Endothelial cell of umbilical vein (primary cell): Measurements from ENCODE around the gene NGRN. TPM values are rescaled to one million over a fixed set of nuclear protein-coding genes. Genes with fewer than 3 reads are reported as not detected.

Source experiments
- BruUV-seq: library from RNA; stranded (reverse); fragments of 400-500 nt; replicated peaks from 2 replicates; lab custom pipeline; 2021; lab: Mats Ljungman, UMichigan
- CTCF ChIA-PET: fragments of 300-600, 350-600 bp; sonication (Branson Sonifier 250); formaldehyde crosslinking; loops from one replicate; lab custom pipeline; 2021; ENCODE audit warnings: antibody characterized with exemption, inconsistent platforms; lab: Charles Lee
- POLR2A ChIA-PET: fragments of 300-600, 350-600 bp; sonication (Branson Sonifier 250); formaldehyde crosslinking; loops from one replicate; lab custom pipeline; 2021; ENCODE audit warnings: antibody characterized with exemption, inconsistent platforms; lab: Charles Lee
- DNase-seq: peaks from one replicate; pipeline ENCODE4 v3.0.0-alpha.2; 2011; ENCODE audit warnings: low read depth, low spot score
- FAIRE-seq: peaks from 2 replicates; lab custom pipeline; 2011; peaks lifted over from hg19 to GRCh38; lab: Jason Lieb, UNC
- H2AFZ ChIP-seq: 2 replicates; pipeline ENCODE4 v1.6.0; 2012; ENCODE audit warnings: low read depth, low read length, control low read depth, inconsistent platforms
- H3K27ac ChIP-seq: 2 replicates; pipeline ENCODE4 v1.5.1; 2011; ENCODE audit warnings: low read depth, mild to moderate bottlenecking, control low read depth, low read length, moderate library complexity; ENCODE audit not compliant: insufficient read depth
- H3K27me3 ChIP-seq, 2 experiments: 2 replicates each; pipeline versions ENCODE4 v1.6.0 to v1.6.1; 2011; ENCODE audit warnings: low read length in 2 of 2, mixed read lengths in 1 of 2; ENCODE audit not compliant: control insufficient read depth in 2 of 2, insufficient read depth in 2 of 2
- H3K36me3 ChIP-seq, 2 experiments: 2 replicates in 1 of 2; 3 replicates in 1 of 2; pipeline ENCODE4 v1.5.1; 2011; ENCODE audit warnings: low read length in 2 of 2, mild to moderate bottlenecking in 1 of 2, moderate library complexity in 1 of 2; ENCODE audit not compliant: control insufficient read depth in 2 of 2, insufficient read depth in 2 of 2; ENCODE audit errors: extremely low read depth in 1 of 2
- H3K4me1 ChIP-seq: 3 replicates; pipeline ENCODE4 v1.5.1; 2011; ENCODE audit warnings: mild to moderate bottlenecking, low read length; ENCODE audit not compliant: control insufficient read depth, insufficient read depth; ENCODE audit errors: extremely low read depth
- H3K4me2 ChIP-seq: 2 replicates; pipeline ENCODE4 v1.6.1; 2011; ENCODE audit warnings: low read length, control low read depth, mixed read lengths; ENCODE audit not compliant: insufficient read depth
- H3K4me3 ChIP-seq, 3 experiments: fragments of 200-600 bp in 1 of 3; sonication (generic), shearing (Covaris generic) in 1 of 3; replicated peaks in 1 of 3; 2 replicates each; pipeline ENCODE4 v1.5.1; 2011 to 2016; ENCODE audit warnings: control low read depth in 3 of 3, low read length in 3 of 3, mild to moderate bottlenecking in 2 of 3, inconsistent platforms in 1 of 3, low read depth in 1 of 3, moderate library complexity in 1 of 3; ENCODE audit not compliant: insufficient read depth in 1 of 3
- H3K79me2 ChIP-seq: 2 replicates; pipeline ENCODE4 v1.6.0; 2012; ENCODE audit warnings: low read length, inconsistent platforms; ENCODE audit not compliant: control insufficient read depth, insufficient read depth
- H3K9ac ChIP-seq: replicated peaks from 2 replicates; pipeline ENCODE3; 2011; ENCODE audit warnings: low read length, control low read depth; ENCODE audit not compliant: insufficient read depth; ENCODE audit errors: extremely low read depth
- H3K9me1 ChIP-seq: replicated peaks from 3 replicates; pipeline ENCODE4 v1.6.0; 2011; ENCODE audit warnings: mild to moderate bottlenecking, low read length; ENCODE audit not compliant: control insufficient read depth, insufficient read depth; ENCODE audit errors: extremely low read depth
- H3K9me3 ChIP-seq: replicated peaks from 2 replicates; pipeline ENCODE4 v1.5.1; 2012; ENCODE audit warnings: low read length, inconsistent platforms; ENCODE audit not compliant: control insufficient read depth, insufficient read depth
- H4K20me1 ChIP-seq: replicated peaks from 2 replicates; pipeline ENCODE3; 2011; ENCODE audit warnings: mild to moderate bottlenecking, low read length; ENCODE audit not compliant: control insufficient read depth, insufficient read depth; ENCODE audit errors: extremely low read depth
- EZH2 ChIP-seq: IDR thresholded peaks from 2 replicates; pipeline ENCODE4 v1.6.1; 2012; ENCODE audit warnings: borderline replicate concordance, low read depth, mild to moderate bottlenecking, moderate library complexity, low read length, inconsistent platforms; ENCODE audit not compliant: severe bottlenecking
- FOS ChIP-seq: IDR thresholded peaks from 2 replicates; pipeline ENCODE4 v1.6.1; 2011; ENCODE audit warnings: mild to moderate bottlenecking, low read length, moderate library complexity, borderline replicate concordance; ENCODE audit not compliant: insufficient read depth
- GATA2 ChIP-seq: IDR thresholded peaks from 2 replicates; pipeline ENCODE4 v1.7.0; 2011; ENCODE audit warnings: low read depth, mild to moderate bottlenecking, moderate library complexity, mixed read lengths, low read length; ENCODE audit not compliant: insufficient read length, insufficient read depth
- JUN ChIP-seq: IDR thresholded peaks from 2 replicates; pipeline ENCODE4 v1.6.1; 2011; ENCODE audit warnings: borderline replicate concordance, low read depth; ENCODE audit not compliant: insufficient read length, insufficient read depth
- MYC ChIP-seq: IDR thresholded peaks from one replicate; pipeline ENCODE4 v1.6.1; 2011; ENCODE audit warnings: mild to moderate bottlenecking, low read depth, low read length
- POLR2A ChIP-seq: IDR thresholded peaks from 2 replicates; pipeline ENCODE4 v1.6.1; 2012; ENCODE audit warnings: low read depth, mild to moderate bottlenecking, control low read depth, low read length
- POLR2AphosphoS5 ChIP-seq: IDR thresholded peaks from 2 replicates; pipeline ENCODE4 v1.6.1; 2012; ENCODE audit warnings: low read depth, mild to moderate bottlenecking, control low read depth, low read length, moderate library complexity; ENCODE audit not compliant: insufficient read depth
- dilution Hi-C: fragments of 300-500 bp; cut with MboI; formaldehyde crosslinking; loops from one replicate; pipeline ENCODE4 v1.15.0; 2019; ENCODE audit warnings: low sequenced_read_pairs; ENCODE audit not compliant: extremely low pct_ligation_motif_present
- intact Hi-C: fragments of 100-400 bp; cut with micrococcal nuclease; formaldehyde crosslinking; loops from one replicate; pipeline ENCODE4 v1.10.0; 2022
- polyA plus RNA-seq, 4 experiments: library from polyadenylated mRNA; depleted of rRNA in 3 of 4; stranded (reverse) in 3 of 4; unstranded in 1 of 4; fragments of >200 nt; gene quantifications; 2 replicates each; pipeline versions ENCODE4 v1.2.1 to v1.2.3, GENCODE V29; 2011 to 2012; ENCODE audit warnings: missing spikeins in 1 of 4
- total RNA-seq: library from RNA; stranded (reverse); gene quantifications from 2 replicates; pipeline ENCODE4 v1.2.3, GENCODE V29; 2021
- TF ChIP-seq, protein P1 (sequence below): IDR thresholded peaks from 2 replicates; pipeline ENCODE4 v1.6.1; 2011; ENCODE audit not compliant: insufficient read depth, insufficient read length
- TF ChIP-seq, protein P2 (sequence below), 2 donors: IDR thresholded peaks; 1 replicate in 1 of 2; 2 replicates in 1 of 2; pipeline ENCODE4 v1.5.1; 2011; ENCODE audit warnings: low read length in 2 of 2, mild to moderate bottlenecking in 2 of 2, moderate library complexity in 2 of 2, control low read depth in 1 of 2, inconsistent platforms in 1 of 2, low read depth in 1 of 2; ENCODE audit not compliant: insufficient read depth in 1 of 2; ENCODE audit errors: extremely low read depth in 1 of 2

NGRN gene
- total and polyA plus RNA-seq, 2 donors (not counting 3 experiments of a cell fraction or from before 2014, with no cell fraction given) = 28.9 to 56.5 TPM

DNA sequence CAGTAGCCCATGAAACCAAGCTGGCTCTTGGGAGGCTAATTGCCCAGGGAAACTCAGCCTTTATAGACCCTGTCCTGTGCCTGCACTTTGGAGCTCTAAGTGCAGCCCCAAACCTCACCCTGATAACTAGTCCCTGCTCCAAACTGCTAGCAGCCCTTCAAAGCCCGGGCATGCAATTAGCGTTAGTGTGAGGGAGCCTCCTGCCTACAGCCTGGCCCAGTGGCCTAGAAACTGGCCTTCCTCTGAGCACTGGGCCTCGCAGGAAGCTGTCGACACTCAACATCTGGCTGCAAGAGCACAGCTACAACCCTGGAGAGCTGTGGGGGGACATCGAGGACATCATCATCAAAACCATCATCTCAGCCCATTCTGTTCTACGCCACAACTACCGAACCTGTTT, 7.7 kb upstream of the NGRN start:
- dilution Hi-C loops (no loop called here), intact Hi-C loops (no loop called here)
- no peaks in the 10 kb centered on the region for H3K36me3 ChIP-seq
- no peaks in the 10 kb centered on the region for H4K20me1 ChIP-seq
- no peaks in the 10 kb centered on the region for H3K9me3 ChIP-seq
- no TSS peak for BruUV-seq
- no peak overlapping the region for H3K4me3 ChIP-seq
- no peak overlapping the region for H3K9ac ChIP-seq
- POLR2A ChIA-PET = no interaction called here
- peaks cover 36% of the 10 kb centered on the region for H3K4me1 ChIP-seq
- H3K27ac ChIP-seq = no peak overlapping the region
- no peak for TF ChIP-seq JUN
- TF ChIP-seq GATA2 = no peak
- no peak for TF ChIP-seq EZH2
- TF ChIP-seq POLR2AphosphoS5 = no peak
- TF ChIP-seq FOS = no peak
- no peak for TF ChIP-seq POLR2A
- TF ChIP-seq, protein P1, sequence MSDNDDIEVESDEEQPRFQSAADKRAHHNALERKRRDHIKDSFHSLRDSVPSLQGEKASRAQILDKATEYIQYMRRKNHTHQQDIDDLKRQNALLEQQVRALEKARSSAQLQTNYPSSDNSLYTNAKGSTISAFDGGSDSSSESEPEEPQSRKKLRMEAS = no peak
- TF ChIP-seq MYC = no peak
- TF ChIP-seq, protein P2, sequence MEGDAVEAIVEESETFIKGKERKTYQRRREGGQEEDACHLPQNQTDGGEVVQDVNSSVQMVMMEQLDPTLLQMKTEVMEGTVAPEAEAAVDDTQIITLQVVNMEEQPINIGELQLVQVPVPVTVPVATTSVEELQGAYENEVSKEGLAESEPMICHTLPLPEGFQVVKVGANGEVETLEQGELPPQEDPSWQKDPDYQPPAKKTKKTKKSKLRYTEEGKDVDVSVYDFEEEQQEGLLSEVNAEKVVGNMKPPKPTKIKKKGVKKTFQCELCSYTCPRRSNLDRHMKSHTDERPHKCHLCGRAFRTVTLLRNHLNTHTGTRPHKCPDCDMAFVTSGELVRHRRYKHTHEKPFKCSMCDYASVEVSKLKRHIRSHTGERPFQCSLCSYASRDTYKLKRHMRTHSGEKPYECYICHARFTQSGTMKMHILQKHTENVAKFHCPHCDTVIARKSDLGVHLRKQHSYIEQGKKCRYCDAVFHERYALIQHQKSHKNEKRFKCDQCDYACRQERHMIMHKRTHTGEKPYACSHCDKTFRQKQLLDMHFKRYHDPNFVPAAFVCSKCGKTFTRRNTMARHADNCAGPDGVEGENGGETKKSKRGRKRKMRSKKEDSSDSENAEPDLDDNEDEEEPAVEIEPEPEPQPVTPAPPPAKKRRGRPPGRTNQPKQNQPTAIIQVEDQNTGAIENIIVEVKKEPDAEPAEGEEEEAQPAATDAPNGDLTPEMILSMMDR (IDR thresholded peaks at IDR 0.05; ENCODE audit: extremely low read depth in 1 of 2, insufficient read depth in 1 of 2, low read depth in 1 of 2, low read length in 2 of 2) = no peak
- no peak overlapping the region for H3K4me2 ChIP-seq
- no peak for DNase-seq
- CTCF ChIA-PET = interaction anchor here (0.5 to 1.3 kb wide), 2 partner anchors 43 to 82 kb away, joined by 3 read pairs; no protein-coding TSS in a partner anchor
- no peak for FAIRE-seq
- no peaks in the 10 kb centered on the region for H3K27me3 ChIP-seq
- H3K79me2 ChIP-seq = no peaks in the 10 kb centered on the region
- H2AFZ ChIP-seq = no peak overlapping the region
- no peaks in the 10 kb centered on the region for H3K9me1 ChIP-seq
